H1 (cell line): Measurements from ENCODE around the gene ZNF385B. TPM values are rescaled to one million over a fixed set of nuclear protein-coding genes. Genes with fewer than 3 reads are reported as not detected.

ENCODE experiments used
- CTCF ChIA-PET: fragments of 300-600 bp; sonication (Branson Sonifier 250); formaldehyde crosslinking; loops from one replicate; lab custom pipeline; 2021; ENCODE audit not compliant: partially characterized antibody; lab: Charles Lee
- POLR2A ChIA-PET: fragments of 300-600 bp; sonication (Branson Sonifier 250); formaldehyde crosslinking; loops from one replicate; lab custom pipeline; 2021; ENCODE audit warnings: inconsistent platforms; ENCODE audit not compliant: partially characterized antibody; lab: Charles Lee
- DNase-seq, 2 experiments: peaks; one replicate each; pipeline versions ENCODE4 v3.0.0 to v3.0.0-alpha.2; 2010 to 2022; ENCODE audit warnings: low spot score in 2 of 2, low read depth in 1 of 2, mixed read lengths in 1 of 2
- FAIRE-seq: peaks from 2 replicates; lab custom pipeline; 2011; peaks lifted over from hg19 to GRCh38; lab: Jason Lieb, UNC
- H2AFZ ChIP-seq: 2 replicates; pipeline ENCODE4 v1.8.1; 2012; ENCODE audit warnings: low read length, inconsistent platforms
- H2AK5ac ChIP-seq: 2 replicates; pipeline ENCODE4 v1.6.1; 2013; ENCODE audit warnings: low read depth, low read length
- H2BK120ac ChIP-seq: replicated peaks from 2 replicates; pipeline ENCODE3; 2013; ENCODE audit warnings: low read depth, low read length, inconsistent platforms
- H2BK12ac ChIP-seq: 2 replicates; pipeline ENCODE4 v1.6.1; 2013; ENCODE audit warnings: low read depth, low read length
- H2BK15ac ChIP-seq: 2 replicates; pipeline ENCODE4 v1.6.1; 2013; ENCODE audit warnings: low read length
- H2BK20ac ChIP-seq: 2 replicates; pipeline ENCODE4 v1.6.1; 2013; ENCODE audit warnings: low read length
- H2BK5ac ChIP-seq: 2 replicates; pipeline ENCODE4 v1.6.1; 2013; ENCODE audit warnings: low read depth, low read length
- H3K14ac ChIP-seq: 2 replicates; pipeline ENCODE4 v1.6.1; 2013; ENCODE audit warnings: inconsistent platforms; ENCODE audit not compliant: insufficient read length
- H3K18ac ChIP-seq: 2 replicates; pipeline ENCODE4 v1.6.1; 2013; ENCODE audit warnings: low read length; ENCODE audit errors: extremely low read depth
- H3K23ac ChIP-seq: 2 replicates; pipeline ENCODE4 v1.6.1; 2013; ENCODE audit warnings: inconsistent platforms; ENCODE audit not compliant: insufficient read length
- H3K23me2 ChIP-seq: 2 replicates; pipeline ENCODE4 v1.6.1; 2013; ENCODE audit warnings: low read depth, low read length
- H3K27ac ChIP-seq: 2 replicates; pipeline ENCODE4 v1.6.1; 2011; ENCODE audit warnings: low read depth, low read length, inconsistent platforms
- H3K27me3 ChIP-seq, 4 experiments: replicated peaks in 1 of 4; 1 replicate in 1 of 4; 2 replicates in 3 of 4; pipeline versions ENCODE4 v1.6.1 to v1.8.1; 2011 to 2013; ENCODE audit warnings: low read length in 3 of 4, mild to moderate bottlenecking in 3 of 4, inconsistent platforms in 2 of 4, mixed read lengths in 2 of 4, moderate library complexity in 1 of 4; ENCODE audit not compliant: control insufficient read depth in 3 of 4, insufficient read depth in 3 of 4; ENCODE audit errors: extremely low read depth in 1 of 4
- H3K36me3 ChIP-seq, 4 experiments: 2 replicates each; pipeline versions ENCODE4 v1.6.1 to v1.8.1; 2011 to 2013; ENCODE audit warnings: mild to moderate bottlenecking in 4 of 4, low read length in 3 of 4, moderate library complexity in 2 of 4, control low read depth in 1 of 4, inconsistent platforms in 1 of 4; ENCODE audit not compliant: insufficient read depth in 4 of 4, control insufficient read depth in 2 of 4
- H3K4ac ChIP-seq: replicated peaks from 2 replicates; pipeline ENCODE3; 2013; ENCODE audit warnings: low read length, low read depth, mixed read lengths, inconsistent platforms; ENCODE audit not compliant: insufficient read length
- H3K4me1 ChIP-seq, 4 experiments: replicated peaks in 1 of 4; 1 replicate in 1 of 4; 2 replicates in 3 of 4; pipeline versions ENCODE4 v1.6.1 to v1.8.1; 2011 to 2013; ENCODE audit warnings: low read length in 3 of 4, inconsistent platforms in 2 of 4, mixed read lengths in 1 of 4; ENCODE audit not compliant: insufficient read depth in 4 of 4, control insufficient read depth in 3 of 4
- H3K4me2 ChIP-seq, 2 experiments: 2 replicates each; pipeline versions ENCODE4 v1.6.1 to v1.8.1; 2011 to 2013; ENCODE audit warnings: low read depth in 2 of 2, low read length in 2 of 2, control low read depth in 1 of 2, inconsistent platforms in 1 of 2, mild to moderate bottlenecking in 1 of 2; ENCODE audit not compliant: insufficient read depth in 1 of 2
- H3K4me3 ChIP-seq, 4 experiments: fragments of 200-600, 300-600 bp in 1 of 4; sonication (generic), shearing (Covaris generic), sonication (Bioruptor Twin) in 1 of 4; 2 replicates each; pipeline versions ENCODE4 v1.5.1 to v1.8.1; 2011 to 2016; ENCODE audit warnings: low read length in 4 of 4, low read depth in 3 of 4, control low read depth in 2 of 4, inconsistent platforms in 2 of 4, mild to moderate bottlenecking in 2 of 4, mixed read lengths in 1 of 4, moderate library complexity in 1 of 4; ENCODE audit not compliant: insufficient read depth in 2 of 4; ENCODE audit errors: extremely low read depth in 1 of 4
- H3K56ac ChIP-seq: replicated peaks from 2 replicates; pipeline ENCODE3; 2013; ENCODE audit warnings: low read depth, mild to moderate bottlenecking, mixed read lengths, low read length, inconsistent platforms; ENCODE audit not compliant: insufficient read length
- H3K79me1 ChIP-seq: 2 replicates; pipeline ENCODE4 v1.6.1; 2013; ENCODE audit warnings: low read depth, low read length, control low read depth
- H3K79me2 ChIP-seq, 2 experiments: 2 replicates each; pipeline versions ENCODE4 v1.6.1 to v1.8.1; 2012 to 2013; ENCODE audit warnings: low read length in 2 of 2, mild to moderate bottlenecking in 2 of 2, inconsistent platforms in 1 of 2; ENCODE audit not compliant: insufficient read depth in 2 of 2, control insufficient read depth in 1 of 2
- H3K9ac ChIP-seq, 4 experiments: replicated peaks in 1 of 4; 1 replicate in 1 of 4; 2 replicates in 3 of 4; pipeline versions ENCODE4 v1.6.1 to v1.8.1; 2011 to 2013; ENCODE audit warnings: low read depth in 3 of 4, low read length in 3 of 4, control low read depth in 2 of 4, mild to moderate bottlenecking in 2 of 4, moderate library complexity in 2 of 4, inconsistent platforms in 1 of 4; ENCODE audit errors: extremely low read depth in 1 of 4
- H3K9me3 ChIP-seq, 2 experiments: 2 replicates each; pipeline versions ENCODE4 v1.6.1 to v1.8.1; 2012 to 2013; ENCODE audit warnings: mild to moderate bottlenecking in 2 of 2, moderate library complexity in 2 of 2, control low read depth in 1 of 2, inconsistent platforms in 1 of 2, low read depth in 1 of 2, low read length in 1 of 2, mixed read lengths in 1 of 2; ENCODE audit not compliant: insufficient read depth in 2 of 2
- H4K20me1 ChIP-seq, 2 experiments: replicated peaks in 1 of 2; 2 replicates each; pipeline versions ENCODE3 to v1.8.1; 2011 to 2013; ENCODE audit warnings: inconsistent platforms in 2 of 2, low read length in 2 of 2, mild to moderate bottlenecking in 1 of 2; ENCODE audit not compliant: insufficient read depth in 2 of 2, control insufficient read depth in 1 of 2
- H4K5ac ChIP-seq: 2 replicates; pipeline ENCODE4 v1.6.1; 2013; ENCODE audit warnings: low read length, low read depth, mixed read lengths, inconsistent platforms; ENCODE audit not compliant: insufficient read length
- H4K8ac ChIP-seq: 2 replicates; pipeline ENCODE4 v1.8.0; 2013; ENCODE audit warnings: mild to moderate bottlenecking, moderate library complexity, low read length, inconsistent platforms; ENCODE audit not compliant: insufficient read depth; ENCODE audit errors: extremely low read depth
- H4K91ac ChIP-seq: replicated peaks from 2 replicates; pipeline ENCODE3; 2013; ENCODE audit warnings: low read length, mixed read lengths, inconsistent platforms; ENCODE audit not compliant: insufficient read length
- ATF2 ChIP-seq: IDR thresholded peaks from 2 replicates; pipeline ENCODE4 v1.6.1; 2012; ENCODE audit warnings: low read length, inconsistent platforms
- BRCA1 ChIP-seq: IDR thresholded peaks from 2 replicates; pipeline ENCODE4 v1.6.1; 2012; ENCODE audit warnings: low read depth, low read length, improper control_type of control experiment
- CEBPB ChIP-seq: IDR thresholded peaks from 2 replicates; pipeline ENCODE4 v1.6.1; 2012; ENCODE audit warnings: low read depth, low read length
- CTBP2 ChIP-seq: IDR thresholded peaks from 2 replicates; pipeline ENCODE4 v1.7.0; 2011; ENCODE audit warnings: borderline replicate concordance, mild to moderate bottlenecking, moderate library complexity, mixed read lengths, low read length; ENCODE audit not compliant: insufficient read depth, insufficient read length
- EP300 ChIP-seq, 2 experiments: IDR thresholded peaks; 1 replicate in 1 of 2; 2 replicates in 1 of 2; pipeline ENCODE4 v1.6.1; 2011 to 2012; ENCODE audit warnings: low read depth in 2 of 2, low read length in 2 of 2, mild to moderate bottlenecking in 2 of 2, borderline replicate concordance in 1 of 2, inconsistent platforms in 1 of 2, moderate library complexity in 1 of 2
- FOSL1 ChIP-seq: IDR thresholded peaks from 2 replicates; pipeline ENCODE4 v1.6.1; 2011; ENCODE audit warnings: mild to moderate bottlenecking, low read depth, low read length, moderate library complexity; ENCODE audit not compliant: insufficient read depth
- GABPA ChIP-seq: IDR thresholded peaks from 2 replicates; pipeline ENCODE4 v1.6.1; 2011; ENCODE audit warnings: mild to moderate bottlenecking, low read length, moderate library complexity, borderline replicate concordance; ENCODE audit not compliant: insufficient read depth
- JUN ChIP-seq: IDR thresholded peaks from 2 replicates; pipeline ENCODE4 v1.6.1; 2011; ENCODE audit warnings: low read depth, mild to moderate bottlenecking, improper control_type of control experiment, low read length
- MAX ChIP-seq: IDR thresholded peaks from 2 replicates; pipeline ENCODE4 v1.6.1; 2012; ENCODE audit warnings: inconsistent platforms
- NRF1 ChIP-seq: IDR thresholded peaks from 2 replicates; pipeline ENCODE4 v1.6.1; 2011; ENCODE audit warnings: mild to moderate bottlenecking, low read depth, low read length, improper control_type of control experiment
- RNF2 ChIP-seq: fragments of 200-900, 300-1000 bp; sonication (generic); IDR thresholded peaks from 2 replicates; pipeline ENCODE4 v1.7.1; 2016; ENCODE audit warnings: borderline replicate concordance, low read depth, mild to moderate bottlenecking, antibody characterized with exemption, low read length; ENCODE audit not compliant: poor library complexity, severe bottlenecking; ENCODE audit errors: missing control alignments
- SIRT6 ChIP-seq: IDR thresholded peaks from one replicate; pipeline ENCODE4 v1.7.1; 2012; ENCODE audit warnings: low read length, inconsistent platforms
- SP2 ChIP-seq: IDR thresholded peaks from 2 replicates; pipeline ENCODE4 v1.6.1; 2012; ENCODE audit warnings: mild to moderate bottlenecking, low read length, inconsistent platforms
- polyA plus RNA-seq, 7 experiments: library from polyadenylated mRNA; depleted of rRNA in 3 of 7; stranded (reverse) in 5 of 7; unstranded in 2 of 7; fragments of >200 nt in 5 of 7; fragments of 200-250 nt in 2 of 7; gene quantifications; 1 replicate in 5 of 7; 2 replicates in 1 of 7; 4 replicates in 1 of 7; pipeline versions ENCODE4 v1.2.1 to v1.2.3, GENCODE V29; 2011 to 2013; ENCODE audit warnings: missing spikeins in 2 of 7, mixed read lengths in 2 of 7
- total RNA-seq: library from RNA; stranded (reverse); fragmentation: NEBNext Ultra II Directional; extraction: Animal tissue kit (Norgen Biotek cat#: 25700); gene quantifications from 2 replicates; pipeline ENCODE4 v1.2.1, GENCODE V29; 2021

ZNF385B gene
- total and polyA plus RNA-seq, 2 of the 8 experiments (the other 6 are each of a cell fraction or from before 2014, with no cell fraction given): 1.1 to 3.7 TPM

GRCh38 chr2:179800776-179801175, 60.6 kb downstream of the ZNF385B start:
- H3K4me2 ChIP-seq: no peak overlapping the region
- no peaks in the 10 kb centered on the region for H4K20me1 ChIP-seq
- no peaks in the 10 kb centered on the region for H3K27me3 ChIP-seq
- H3K4ac ChIP-seq: no peak overlapping the region
- no peak overlapping the region for H2BK20ac ChIP-seq
- no peak overlapping the region for H2BK120ac ChIP-seq
- H4K8ac ChIP-seq: no peak overlapping the region
- H3K9me3 ChIP-seq: no peaks in the 10 kb centered on the region
- no peak overlapping the region for H2BK15ac ChIP-seq
- no peak overlapping the region for H3K18ac ChIP-seq
- H2AK5ac ChIP-seq: no peak overlapping the region
- CTCF ChIA-PET: interaction anchor here (1.5 kb wide), 1 partner anchor 98 kb away, joined by 3 read pairs; no protein-coding TSS in a partner anchor
- H2AFZ ChIP-seq: no peak overlapping the region
- no peaks in the 10 kb centered on the region for H3K79me2 ChIP-seq
- H3K27ac ChIP-seq: no peak overlapping the region
- H2BK5ac ChIP-seq: no peak overlapping the region
- no peak overlapping the region for H3K9ac ChIP-seq
- no peak overlapping the region for H3K23ac ChIP-seq
- H3K23me2 ChIP-seq: no peaks in the 10 kb centered on the region
- DNase-seq: no peak
- H3K36me3 ChIP-seq: no peaks in the 10 kb centered on the region
- no peak overlapping the region for H3K56ac ChIP-seq
- no peak overlapping the region for H2BK12ac ChIP-seq
- peaks cover 0 to 6% (median 4%) of the 10 kb centered on the region in 4 experiments; a peak in 3 of 7 replicates for H3K4me1 ChIP-seq
- no peaks in the 10 kb centered on the region for H3K79me1 ChIP-seq
- no peak overlapping the region for H3K14ac ChIP-seq
- no peak overlapping the region for H3K4me3 ChIP-seq
- FAIRE-seq: no peak
- H4K91ac ChIP-seq: no peak overlapping the region
- POLR2A ChIA-PET: no interaction called here
- H4K5ac ChIP-seq: no peak overlapping the region
- TF ChIP-seq JUN (no peak), GABPA (no peak), BRCA1 (no peak), CEBPB (no peak), SIRT6 (no peak), FOSL1 (no peak), CTBP2 (no peak), ATF2 (no peak), RNF2 (no peak), EP300 (IDR thresholded peaks at IDR 0.05; ENCODE audit: borderline replicate concordance in 1 of 2, low read depth in 2 of 2, low read length in 2 of 2) (no peak), MAX (no peak), NRF1 (no peak), SP2 (no peak)
